Omental fat pad (tissue), 4 donors: ENCODE data around the gene VGLL2. TPM values are rescaled to one million over a fixed set of nuclear protein-coding genes. Genes with fewer than 3 reads are reported as not detected.

Source experiments
- ATAC-seq: fragments of 150-250 bp; one replicate; pipeline ENCODE4 v1.9.1; 2016; ENCODE audit warnings: mild to moderate bottlenecking, moderate library complexity; ENCODE audit not compliant: low FRiP score
- DNase-seq: peaks from one replicate; pipeline ENCODE4 v3.0.0-alpha.2; 2019; ENCODE audit warnings: low spot score
- total RNA-seq, 4 donors: library from RNA; depleted of rRNA; stranded (reverse); fragments of >200 nt; gene quantifications; one replicate each; pipeline ENCODE4 v1.1.0, GENCODE V29; 2016
- TF ChIP-seq, protein P1 (sequence below), 3 donors: fragments of 450-650 bp; IDR thresholded peaks; one replicate each; pipeline ENCODE4 v1.5.1; 2016 to 2017; ENCODE audit warnings: antibody characterized with exemption in 3 of 3, mild to moderate bottlenecking in 3 of 3, moderate library complexity in 2 of 3

The VGLL2 gene, protein sequence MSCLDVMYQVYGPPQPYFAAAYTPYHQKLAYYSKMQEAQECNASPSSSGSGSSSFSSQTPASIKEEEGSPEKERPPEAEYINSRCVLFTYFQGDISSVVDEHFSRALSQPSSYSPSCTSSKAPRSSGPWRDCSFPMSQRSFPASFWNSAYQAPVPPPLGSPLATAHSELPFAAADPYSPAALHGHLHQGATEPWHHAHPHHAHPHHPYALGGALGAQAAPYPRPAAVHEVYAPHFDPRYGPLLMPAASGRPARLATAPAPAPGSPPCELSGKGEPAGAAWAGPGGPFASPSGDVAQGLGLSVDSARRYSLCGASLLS
- total RNA-seq, result not detected

DNA sequence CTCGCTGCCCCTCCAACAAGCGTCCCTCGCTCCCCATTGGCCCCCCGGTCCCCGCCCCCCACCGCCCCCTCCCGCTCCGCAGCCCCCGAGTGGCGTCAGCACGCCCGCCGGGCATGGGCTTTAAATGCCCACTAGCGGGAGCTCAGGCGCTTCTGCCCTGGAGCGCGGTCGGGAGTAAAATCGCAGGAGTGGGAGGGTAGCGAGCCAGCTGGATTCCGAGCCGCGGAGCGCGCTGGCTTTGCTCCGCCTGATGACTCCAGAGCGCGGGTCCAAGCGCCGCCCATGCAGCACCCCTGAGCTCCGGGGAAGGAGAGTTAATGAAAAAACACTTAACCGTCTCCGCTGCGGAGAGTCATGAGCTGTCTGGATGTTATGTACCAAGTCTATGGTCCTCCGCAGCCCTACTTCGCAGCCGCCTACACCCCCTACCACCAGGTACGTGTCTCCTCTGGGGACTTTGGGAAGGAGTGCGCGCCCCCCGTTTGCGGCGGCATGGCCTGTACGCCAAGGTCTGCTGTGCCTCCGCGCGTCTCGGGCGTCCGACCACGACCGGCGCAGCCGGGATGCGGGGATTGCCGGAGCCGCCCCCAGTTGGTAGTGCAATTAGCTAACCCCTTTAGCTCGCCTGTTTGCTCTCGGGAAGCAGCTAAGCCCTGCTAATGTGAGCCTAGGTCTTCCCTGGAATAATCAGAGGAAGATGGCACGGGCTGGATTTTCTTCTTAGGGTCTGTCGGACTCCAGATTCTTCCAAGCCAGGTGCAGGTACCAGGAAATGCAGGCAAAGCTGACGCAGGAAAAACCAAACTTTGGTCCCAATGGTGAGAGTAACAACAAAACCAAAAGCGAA, at the start of gene VGLL2:
Gene VGLL2, plus strand, starts transcription at position 149 of the 847 bp plus-strand sequence. Its CDS starts 206 bp downstream, at position 355.
- TF ChIP-seq, protein P1, sequence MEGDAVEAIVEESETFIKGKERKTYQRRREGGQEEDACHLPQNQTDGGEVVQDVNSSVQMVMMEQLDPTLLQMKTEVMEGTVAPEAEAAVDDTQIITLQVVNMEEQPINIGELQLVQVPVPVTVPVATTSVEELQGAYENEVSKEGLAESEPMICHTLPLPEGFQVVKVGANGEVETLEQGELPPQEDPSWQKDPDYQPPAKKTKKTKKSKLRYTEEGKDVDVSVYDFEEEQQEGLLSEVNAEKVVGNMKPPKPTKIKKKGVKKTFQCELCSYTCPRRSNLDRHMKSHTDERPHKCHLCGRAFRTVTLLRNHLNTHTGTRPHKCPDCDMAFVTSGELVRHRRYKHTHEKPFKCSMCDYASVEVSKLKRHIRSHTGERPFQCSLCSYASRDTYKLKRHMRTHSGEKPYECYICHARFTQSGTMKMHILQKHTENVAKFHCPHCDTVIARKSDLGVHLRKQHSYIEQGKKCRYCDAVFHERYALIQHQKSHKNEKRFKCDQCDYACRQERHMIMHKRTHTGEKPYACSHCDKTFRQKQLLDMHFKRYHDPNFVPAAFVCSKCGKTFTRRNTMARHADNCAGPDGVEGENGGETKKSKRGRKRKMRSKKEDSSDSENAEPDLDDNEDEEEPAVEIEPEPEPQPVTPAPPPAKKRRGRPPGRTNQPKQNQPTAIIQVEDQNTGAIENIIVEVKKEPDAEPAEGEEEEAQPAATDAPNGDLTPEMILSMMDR (IDR thresholded peaks at IDR 0.05), result no peak
- ATAC-seq, result peak; percentile 81
- no peak for DNase-seq

DNA sequence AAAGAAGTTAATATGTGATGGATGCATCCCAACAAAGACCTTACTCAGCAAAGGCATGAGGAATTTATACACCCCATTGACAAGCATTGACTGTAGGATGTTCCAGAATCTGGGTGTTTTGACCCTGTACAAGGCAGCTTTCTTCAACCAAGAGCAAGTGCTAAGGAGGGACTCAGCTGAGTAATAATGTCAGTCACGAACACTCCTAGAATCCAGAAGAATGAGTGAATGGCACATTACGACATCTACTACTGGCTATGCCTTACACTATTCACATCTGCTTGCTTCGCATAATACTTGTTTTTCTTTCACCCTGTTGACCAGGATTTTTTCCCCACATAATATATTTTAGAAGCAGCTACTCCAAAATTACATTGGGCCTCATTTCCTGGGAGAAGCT, 42.5 kb upstream of the VGLL2 start:
- no peak for DNase-seq
- TF ChIP-seq, protein P1 (IDR thresholded peaks at IDR 0.05), result no peak
- no peak for ATAC-seq

DNA sequence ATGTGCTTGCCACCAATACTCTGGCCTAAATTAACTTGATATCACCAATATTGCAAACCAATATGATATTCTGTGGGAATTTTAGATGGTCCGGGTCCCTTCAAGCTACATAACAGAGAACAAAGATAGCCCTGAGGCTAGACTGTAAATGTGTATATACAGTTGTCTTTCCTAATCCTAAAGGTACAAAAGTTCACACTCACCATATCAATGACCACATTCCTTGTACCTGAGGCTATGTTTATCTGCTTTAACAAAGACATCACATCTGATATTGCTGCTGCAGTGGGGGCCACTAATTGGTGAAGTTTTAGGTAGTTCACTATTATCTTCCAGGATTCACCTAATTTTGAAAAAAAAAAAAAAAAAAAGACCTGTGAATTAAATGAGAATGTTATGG, 38.6 kb upstream of the VGLL2 start:
- no peak for ATAC-seq
- TF ChIP-seq, protein P1 (IDR thresholded peaks at IDR 0.05), result no peak

DNA sequence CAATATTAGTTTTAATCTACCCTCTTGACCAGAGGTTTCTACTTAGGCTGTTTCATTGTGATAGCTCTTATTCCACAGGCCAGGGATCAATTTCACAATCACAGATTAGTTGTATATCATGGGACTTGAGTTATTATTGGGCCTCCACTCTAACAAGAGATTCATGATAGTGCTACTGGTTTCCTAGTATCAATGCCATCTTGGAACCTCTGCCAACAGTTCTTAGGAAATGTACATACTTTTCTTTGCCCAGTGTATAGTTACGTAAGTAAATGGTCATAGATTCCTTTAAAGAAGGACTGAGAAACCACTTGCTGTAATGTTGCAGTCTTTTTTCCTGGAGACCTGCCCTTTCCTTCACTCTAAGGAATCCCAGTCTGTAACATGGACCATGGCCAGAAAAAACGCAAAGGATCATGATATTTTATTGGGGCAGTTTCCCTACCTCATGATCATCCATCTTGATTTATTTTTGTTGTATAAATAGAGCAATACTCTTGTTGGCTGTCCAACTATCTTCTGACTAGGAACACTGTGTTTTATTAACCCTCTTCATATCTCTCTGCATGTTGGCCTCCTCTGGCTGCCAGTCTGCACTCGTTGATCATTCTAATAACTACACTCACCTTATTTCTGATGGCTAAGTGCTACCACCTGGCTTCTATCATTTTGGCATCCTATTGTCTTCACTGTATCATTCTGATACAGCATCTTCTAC, 38.0 kb upstream of the VGLL2 start:
- TF ChIP-seq, protein P1 (IDR thresholded peaks at IDR 0.05), result no peak
- DNase-seq (no peak), ATAC-seq (no peak)

More for the DNA sequence above, 38.6 kb upstream of the VGLL2 start:
- no peak for DNase-seq

DNA sequence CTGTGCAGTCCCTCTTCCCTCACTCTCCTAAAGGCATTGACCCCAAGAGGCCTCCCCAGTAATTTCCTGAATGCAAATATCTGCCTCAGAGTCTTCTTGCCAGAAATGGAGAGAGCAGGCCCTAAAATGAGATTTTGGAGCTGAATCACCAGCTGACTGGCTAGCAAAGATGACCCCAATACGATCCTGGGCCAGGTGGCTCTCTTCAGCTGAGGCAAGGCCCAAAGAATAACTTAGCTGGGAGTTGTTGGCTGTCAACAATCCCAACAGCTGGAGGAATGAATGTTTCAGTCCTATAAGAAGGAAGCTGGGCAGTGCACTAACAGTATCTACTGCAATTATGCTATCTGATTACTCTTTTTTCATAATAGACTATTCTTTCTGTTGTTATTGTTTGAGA, 37.2 kb upstream of the VGLL2 start:
- TF ChIP-seq, protein P1 (IDR thresholded peaks at IDR 0.05), result no peak
- ATAC-seq, result no peak
- no peak for DNase-seq

DNA sequence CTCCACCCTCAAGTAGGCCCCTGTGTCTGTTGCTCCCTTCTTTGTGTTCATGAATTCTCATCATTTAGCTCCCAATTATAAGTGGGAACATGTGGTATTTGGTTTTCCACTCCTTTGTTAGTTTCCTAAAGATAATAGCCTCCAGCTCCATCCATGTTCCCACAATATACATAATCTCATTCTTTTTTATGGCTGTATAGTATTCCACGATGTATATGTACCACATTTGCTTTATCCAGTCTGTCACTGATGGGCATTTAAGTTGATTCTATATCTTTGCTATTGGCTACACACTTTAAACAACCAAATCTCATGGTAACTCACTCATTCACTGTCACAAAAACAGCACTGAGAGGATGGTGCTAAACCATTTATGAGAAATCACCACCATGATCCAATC, 35.5 kb upstream of the VGLL2 start:
- no peak for ATAC-seq

More for the DNA sequence above, 35.5 kb upstream of the VGLL2 start:
- TF ChIP-seq, protein P1 (IDR thresholded peaks at IDR 0.05), result no peak
- DNase-seq, result no peak
